Activated CD4-positive, alpha-beta T cell treated with anti-CD3 and anti-CD28 coated beads, Interleukin-2, Interleukin-6, amounts not matched to agents 100 ng/mL and 50 ng/mL, durations not matched to agents 16 hours and 8 hours (primary cell): ENCODE measurements around the gene PIGN.

Experiments used
- DNase-seq: peaks from one replicate; pipeline ENCODE4 v3.0.0-alpha.2; 2020

Gene PIGN, protein sequence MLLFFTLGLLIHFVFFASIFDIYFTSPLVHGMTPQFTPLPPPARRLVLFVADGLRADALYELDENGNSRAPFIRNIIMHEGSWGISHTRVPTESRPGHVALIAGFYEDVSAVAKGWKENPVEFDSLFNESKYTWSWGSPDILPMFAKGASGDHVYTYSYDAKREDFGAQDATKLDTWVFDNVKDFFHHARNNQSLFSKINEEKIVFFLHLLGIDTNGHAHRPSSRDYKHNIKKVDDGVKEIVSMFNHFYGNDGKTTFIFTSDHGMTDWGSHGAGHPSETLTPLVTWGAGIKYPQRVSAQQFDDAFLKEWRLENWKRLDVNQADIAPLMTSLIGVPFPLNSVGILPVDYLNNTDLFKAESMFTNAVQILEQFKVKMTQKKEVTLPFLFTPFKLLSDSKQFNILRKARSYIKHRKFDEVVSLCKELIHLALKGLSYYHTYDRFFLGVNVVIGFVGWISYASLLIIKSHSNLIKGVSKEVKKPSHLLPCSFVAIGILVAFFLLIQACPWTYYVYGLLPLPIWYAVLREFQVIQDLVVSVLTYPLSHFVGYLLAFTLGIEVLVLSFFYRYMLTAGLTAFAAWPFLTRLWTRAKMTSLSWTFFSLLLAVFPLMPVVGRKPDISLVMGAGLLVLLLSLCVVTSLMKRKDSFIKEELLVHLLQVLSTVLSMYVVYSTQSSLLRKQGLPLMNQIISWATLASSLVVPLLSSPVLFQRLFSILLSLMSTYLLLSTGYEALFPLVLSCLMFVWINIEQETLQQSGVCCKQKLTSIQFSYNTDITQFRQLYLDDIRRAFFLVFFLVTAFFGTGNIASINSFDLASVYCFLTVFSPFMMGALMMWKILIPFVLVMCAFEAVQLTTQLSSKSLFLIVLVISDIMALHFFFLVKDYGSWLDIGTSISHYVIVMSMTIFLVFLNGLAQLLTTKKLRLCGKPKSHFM

DNA sequence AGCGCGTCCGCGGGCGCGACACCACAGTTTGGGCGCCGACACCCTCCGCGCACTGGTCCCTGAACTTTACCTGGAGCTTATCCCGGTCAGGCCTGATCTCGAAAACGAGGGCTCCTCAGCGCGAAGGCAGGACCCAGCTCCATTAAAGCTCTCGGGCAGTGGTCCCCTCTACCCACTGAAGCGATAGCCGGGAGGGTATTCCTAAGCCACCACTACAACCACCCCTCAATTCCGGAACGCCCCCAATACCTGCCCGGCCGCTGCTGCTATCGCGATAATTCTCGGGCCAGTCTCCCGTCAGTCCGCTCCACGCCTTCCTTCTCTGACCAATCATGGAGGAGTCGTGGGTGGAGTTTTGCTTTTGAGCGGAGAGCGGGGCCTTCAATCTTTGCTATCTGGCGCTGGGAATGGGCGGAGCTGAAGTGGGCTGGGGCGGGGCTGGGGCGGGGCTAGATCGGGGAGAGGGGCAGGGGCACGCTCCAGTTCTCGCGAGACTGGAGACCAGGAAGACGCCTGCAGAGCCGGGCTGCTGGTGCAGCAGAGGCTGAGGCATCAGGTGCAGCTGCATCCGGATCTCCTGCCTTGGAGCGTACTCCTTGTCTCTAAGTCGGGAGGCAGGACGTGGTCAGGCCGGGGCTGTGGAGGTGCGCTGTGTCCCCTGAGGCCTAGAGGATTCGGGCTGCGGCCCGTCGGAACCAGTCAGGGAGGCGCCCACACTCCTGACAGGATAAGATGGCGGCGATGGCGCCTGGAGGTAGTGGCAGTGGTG lies at the start of gene PIGN, which contains the start of gene RELCH:
Gene PIGN (minus strand): TSS at position 283 of the 769 bp plus-strand sequence. CDS start 25,703 bp downstream, outside the sequence.
Gene RELCH (plus strand): TSS at position 482 of the 769 bp plus-strand sequence. CDS start 251 bp downstream, at position 733.
- DNase-seq, result peak; percentile 98

DNA sequence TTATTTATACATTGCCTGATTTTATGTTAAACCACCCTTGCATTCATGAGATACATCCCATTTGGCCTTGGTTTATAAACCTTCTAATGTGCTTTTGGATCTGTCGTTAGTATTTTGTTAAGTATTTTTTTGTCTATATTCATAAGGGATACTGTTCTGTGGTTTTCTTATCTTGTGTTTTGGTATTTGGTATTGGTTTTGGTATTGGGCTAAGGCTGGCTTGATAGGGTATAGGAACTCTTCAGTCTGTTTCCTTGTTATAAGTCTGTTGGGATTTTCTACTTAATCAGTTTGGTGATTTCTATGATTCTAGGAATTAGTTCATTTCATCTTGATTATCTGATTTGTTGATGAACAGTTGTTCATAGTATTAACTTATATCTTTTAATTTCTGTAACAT lies 49.4 kb upstream of the PIGN start:
- DNase-seq, result no peak

DNA sequence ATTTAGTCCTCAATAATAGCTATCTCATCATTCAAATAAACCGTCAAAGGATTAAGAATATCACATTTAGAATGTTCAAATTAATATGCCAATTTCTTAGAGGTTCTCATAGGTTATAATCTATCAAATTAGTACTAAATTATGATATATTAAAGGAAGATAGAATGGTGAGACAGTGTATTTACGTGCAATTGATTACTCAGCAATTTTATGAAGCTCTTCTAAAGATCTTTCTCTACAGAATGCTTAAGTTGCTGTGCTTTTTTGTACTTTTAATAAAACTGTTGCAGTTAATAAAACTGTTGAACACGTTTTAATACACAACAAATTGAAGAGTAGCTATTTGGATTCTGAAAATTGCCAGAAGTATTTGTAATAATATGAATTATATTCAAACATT lies 39.2 kb upstream of the PIGN start:
- DNase-seq, result no peak

GRCh38 chr18:62224229-62224628 lies 37.4 kb upstream of the PIGN start:
- no peak for DNase-seq

DNA sequence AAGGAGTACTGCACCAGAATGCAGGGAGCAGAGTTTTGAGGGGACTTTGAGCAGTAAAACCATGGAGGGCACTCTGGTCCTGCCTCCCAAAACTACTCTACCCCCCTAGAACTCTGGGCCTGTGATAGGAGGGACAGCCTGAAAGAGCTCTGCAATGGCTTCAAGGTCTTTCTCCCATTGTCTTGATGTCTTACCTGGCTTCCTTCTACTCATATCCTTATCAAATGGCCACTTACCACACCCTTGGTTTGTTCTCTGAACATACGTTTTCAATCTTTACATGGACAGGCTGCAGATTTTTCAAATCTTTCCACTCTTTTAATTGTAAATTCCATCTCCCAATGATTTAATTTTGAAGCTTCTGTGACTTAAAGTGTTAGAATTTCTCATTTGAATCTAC lies 27.9 kb upstream of the PIGN start:
- no peak for DNase-seq

DNA sequence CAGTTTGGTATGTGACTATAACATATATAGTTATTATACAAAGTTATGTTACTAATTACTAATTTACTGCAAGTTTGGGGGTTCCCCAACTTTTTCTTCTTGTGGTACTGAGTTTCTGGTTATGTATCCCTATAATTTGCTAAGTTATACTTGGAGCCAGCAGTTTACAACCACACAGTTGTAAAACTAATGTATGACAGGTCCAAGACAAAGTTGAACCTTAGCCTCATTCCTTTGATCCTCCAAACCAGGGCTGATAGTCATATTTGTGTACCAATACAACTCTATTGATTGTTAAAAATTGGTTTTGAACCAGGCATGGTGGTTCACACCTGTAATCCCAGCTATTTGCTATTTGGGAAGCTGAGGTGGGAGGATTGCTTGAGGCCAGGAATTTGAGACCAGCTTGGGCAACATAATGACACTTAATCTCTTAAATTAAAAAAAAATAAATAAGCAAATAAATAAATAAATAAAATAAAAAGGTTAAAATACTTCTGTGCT lies 24.5 kb upstream of the PIGN start:
- DNase-seq, result no peak

- DNase-seq, result no peak
These were observed 23.3 kb upstream of the PIGN start for GRCh38 chr18:62210138-62210537.

DNA sequence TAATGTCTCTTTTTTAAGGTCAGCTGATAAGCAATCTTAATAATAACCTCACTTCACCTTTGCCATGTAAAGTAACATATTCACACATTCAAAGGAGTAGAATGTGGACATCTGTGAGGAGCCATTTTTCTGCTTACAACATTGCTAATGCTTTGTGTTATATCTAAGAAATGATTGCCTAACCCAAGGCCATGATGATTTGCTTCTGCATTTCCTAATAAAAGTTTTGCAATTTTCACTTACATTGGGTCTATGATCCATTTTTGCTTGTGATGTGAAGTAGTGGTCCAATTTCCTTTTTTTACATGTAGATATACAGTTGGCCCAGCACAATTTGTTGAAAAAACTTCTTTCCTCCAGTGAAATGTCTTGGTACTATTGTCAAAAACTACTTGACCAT lies 22.2 kb upstream of the PIGN start:
- no peak for DNase-seq

DNA sequence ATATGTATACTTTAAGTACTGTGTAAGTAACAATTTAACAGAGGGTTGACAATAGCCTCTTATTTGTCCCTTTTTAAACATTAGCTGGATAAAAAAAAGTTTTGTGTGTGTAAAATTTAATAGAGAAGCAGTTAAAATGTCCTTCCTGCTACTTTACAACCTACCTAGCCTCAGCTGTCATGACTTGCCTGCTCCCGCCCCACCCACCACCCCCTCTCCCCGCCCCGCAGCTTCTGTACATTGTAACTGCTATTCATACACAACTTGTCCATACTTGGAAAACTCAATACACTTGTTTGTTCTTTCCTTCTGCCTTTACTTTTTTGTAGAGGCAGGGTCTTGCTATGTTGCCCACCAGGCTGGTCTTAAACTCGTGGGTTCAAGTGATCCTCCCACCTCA lies 19.7 kb upstream of the PIGN start:
- no peak for DNase-seq

GRCh38 chr18:62205824-62206223 lies 19.0 kb upstream of the PIGN start:
- no peak for DNase-seq

DNA sequence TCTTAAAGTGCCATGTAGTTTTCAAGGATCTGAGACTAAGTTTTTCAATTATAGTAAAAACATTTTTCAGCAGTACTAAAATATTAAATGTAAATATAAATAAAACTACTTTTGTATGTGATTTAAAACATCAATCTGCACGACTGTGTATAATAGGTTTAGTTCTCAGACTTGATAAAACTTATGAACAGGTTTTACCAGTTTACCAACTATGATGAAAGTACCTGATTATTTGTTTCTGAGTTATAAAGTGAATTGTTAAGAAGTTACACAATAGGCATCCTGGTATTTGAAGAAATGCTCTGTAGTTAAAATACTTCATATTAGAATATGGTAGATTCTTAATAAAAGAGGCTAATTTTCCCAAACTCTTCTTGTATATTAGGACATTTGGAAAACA lies 15.0 kb upstream of the PIGN start:
- no peak for DNase-seq

DNA sequence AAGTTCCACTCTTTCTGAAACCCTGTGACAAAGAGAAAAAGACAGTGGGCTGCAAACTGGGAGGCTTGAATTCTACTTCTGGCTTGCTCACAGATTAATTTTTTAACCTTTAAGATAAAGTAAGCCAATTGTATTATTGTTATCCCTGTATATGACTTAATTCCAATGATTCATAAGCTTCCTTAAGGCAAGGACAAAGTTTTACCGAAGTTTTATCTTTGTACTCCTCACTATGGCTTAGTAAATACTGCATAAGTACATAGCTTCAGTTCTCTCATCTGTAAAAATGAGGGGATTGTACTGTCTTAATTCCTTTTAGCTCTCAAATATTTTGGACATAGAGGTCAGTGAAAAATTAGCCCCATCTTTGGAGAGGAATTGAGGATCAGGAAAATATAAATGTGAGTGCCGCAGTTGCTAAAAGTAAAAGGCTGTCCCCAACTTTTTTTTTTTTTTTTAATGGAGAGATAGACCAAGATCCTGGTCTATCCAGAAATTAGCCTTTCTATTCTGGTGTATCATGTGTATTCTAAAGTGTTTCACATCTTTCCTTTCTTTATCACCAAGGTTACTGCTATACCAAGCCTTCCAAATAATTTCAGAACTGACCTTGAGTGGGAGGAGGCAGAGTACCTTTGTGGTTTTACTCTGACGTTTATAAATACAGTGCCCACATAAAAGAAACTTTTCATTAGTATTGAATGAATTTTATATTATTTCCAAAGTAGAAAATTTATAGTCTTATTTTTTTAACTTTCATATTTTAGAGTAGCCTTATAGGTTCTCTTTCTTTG lies 13.5 kb upstream of the PIGN start:
- no peak for DNase-seq

- no peak for DNase-seq
These were observed 12.8 kb upstream of the PIGN start for GRCh38 chr18:62199629-62200028.

DNA sequence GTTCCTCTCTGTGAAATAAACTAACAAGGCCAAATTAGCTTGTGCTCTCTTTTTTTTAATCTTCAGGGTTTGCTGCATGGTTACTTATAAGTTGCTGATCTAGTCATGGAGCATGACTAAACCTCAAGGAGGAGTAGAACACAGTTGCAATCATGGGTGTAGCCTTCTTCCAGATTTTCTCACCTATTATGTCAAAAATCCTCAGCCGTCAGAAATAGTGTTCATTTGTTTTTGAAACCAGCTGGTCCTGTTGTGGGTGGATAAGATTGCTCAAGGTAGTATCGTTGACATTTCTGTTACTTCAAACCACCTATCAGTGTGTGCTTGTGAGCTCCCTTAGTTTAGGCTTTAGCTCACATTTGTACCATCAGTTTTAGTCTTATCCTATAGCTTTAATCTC lies 11.4 kb upstream of the PIGN start:
- DNase-seq, result no peak

- no peak for DNase-seq
These were observed 10.1 kb upstream of the PIGN start for GRCh38 chr18:62196980-62197379.

- DNase-seq, result no peak
These were observed 9.2 kb upstream of the PIGN start for GRCh38 chr18:62196079-62196478.

GRCh38 chr18:62189208-62189607 lies 2.4 kb upstream of the PIGN start:
- no peak for DNase-seq

GRCh38 chr18:62187543-62188510 lies 971 bp upstream of the PIGN start:
- DNase-seq, result peak; percentile 37

DNA sequence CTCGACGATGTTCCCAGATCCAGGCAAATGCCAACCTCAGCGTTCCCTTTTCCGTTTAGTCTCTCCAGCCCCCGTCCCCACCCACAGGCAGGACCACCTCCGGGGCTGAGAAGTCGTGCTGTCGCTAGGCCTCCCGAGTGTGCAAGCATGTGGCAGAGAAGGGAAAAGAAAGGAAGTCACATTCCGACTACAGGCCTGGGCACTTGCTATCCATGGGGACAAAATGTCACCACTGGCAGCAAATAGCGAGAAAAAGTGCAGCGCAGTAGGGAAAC lies 420 bp downstream of the PIGN start:
- DNase-seq, result no peak

GRCh38 chr18:62183578-62184195 lies 3.2 kb downstream of the PIGN start:
- DNase-seq, result peak; percentile 57

DNA sequence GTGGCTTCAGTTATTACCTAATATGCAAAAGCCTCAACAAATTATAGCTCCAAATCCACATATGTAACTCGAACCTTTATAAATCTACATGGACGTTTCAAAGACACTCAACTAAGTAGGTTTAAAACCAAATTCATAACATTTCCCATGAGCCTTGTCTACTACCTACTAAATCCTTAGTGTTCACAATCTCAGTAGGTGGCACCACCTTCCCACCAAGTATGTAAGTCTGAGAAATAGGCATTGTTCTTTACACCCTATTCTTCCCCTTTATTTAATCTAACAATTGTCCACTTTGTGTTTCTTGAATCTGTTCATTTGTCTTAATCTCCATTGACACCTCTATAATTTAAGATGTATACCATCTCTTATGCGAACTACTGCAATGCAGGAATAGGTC lies 4.6 kb downstream of the PIGN start:
- DNase-seq, result no peak
